ENCODE measurements around the gene VIM. TPM values are rescaled to one million over a fixed set of nuclear protein-coding genes. Genes with fewer than 3 reads are reported as not detected.
"Not testable (repeated sequence)": the region's sequence is repeated elsewhere in the genome, so short reads cannot be mapped to it uniquely, and the experiment has no call there.

The VIM gene
- total RNA-seq, 1 experiment from 2014 or later, result 1,966 TPM

- no peaks in the 10 kb centered on the region for H3K36me3 ChIP-seq (replicated peaks; ENCODE audit: control insufficient read depth, insufficient read depth, low read length)
- no peak for DNase-seq
- H3K27me3 ChIP-seq (ENCODE audit: control insufficient read depth, insufficient read depth, low read length), result no peaks in the 10 kb centered on the region
- H3K4me3 ChIP-seq (ENCODE audit: insufficient read depth, low read depth, low read length), result no peak overlapping the region
Observed at GRCh38 chr10:17248964-17249363, 20.9 kb downstream of the VIM start.

- no peaks in the 10 kb centered on the region for H3K36me3 ChIP-seq (replicated peaks; ENCODE audit: control insufficient read depth, insufficient read depth, low read length)
- no peak for DNase-seq
- H3K4me3 ChIP-seq (ENCODE audit: insufficient read depth, low read depth, low read length), result no peak overlapping the region
- H3K27me3 ChIP-seq (ENCODE audit: control insufficient read depth, insufficient read depth, low read length), result no peaks in the 10 kb centered on the region
Observed at GRCh38 chr10:17249820-17250219, 21.8 kb downstream of the VIM start.

- Histone ChIP-seq H3K27me3 (ENCODE audit: control insufficient read depth, insufficient read depth, low read length) (no peaks in the 10 kb centered on the region), H3K36me3 (replicated peaks; ENCODE audit: control insufficient read depth, insufficient read depth, low read length) (no peaks in the 10 kb centered on the region), H3K4me3 (ENCODE audit: insufficient read depth, low read depth, low read length) (no peak overlapping the region)
- no peak for DNase-seq
Observed at GRCh38 chr10:17250736-17251135, 22.7 kb downstream of the VIM start.

GRCh38 chr10:17254543-17255050 lies 26.6 kb downstream of the VIM start:
- H3K4me3 ChIP-seq (ENCODE audit: insufficient read depth, low read depth, low read length); H3K27me3 ChIP-seq (ENCODE audit: control insufficient read depth, insufficient read depth, low read length); DNase-seq; H3K36me3 ChIP-seq (replicated peaks; ENCODE audit: control insufficient read depth, insufficient read depth, low read length): not testable (repeated sequence)

GRCh38 chr10:17255512-17255911 lies 27.5 kb downstream of the VIM start:
- no peak for DNase-seq
- no peaks in the 10 kb centered on the region for H3K36me3 ChIP-seq (replicated peaks; ENCODE audit: control insufficient read depth, insufficient read depth, low read length)
- no peaks in the 10 kb centered on the region for H3K27me3 ChIP-seq (ENCODE audit: control insufficient read depth, insufficient read depth, low read length)
- no peak overlapping the region for H3K4me3 ChIP-seq (ENCODE audit: insufficient read depth, low read depth, low read length)

- Histone ChIP-seq H3K36me3 (replicated peaks; ENCODE audit: control insufficient read depth, insufficient read depth, low read length) (no peaks in the 10 kb centered on the region), H3K4me3 (ENCODE audit: insufficient read depth, low read depth, low read length) (no peak overlapping the region), H3K27me3 (ENCODE audit: control insufficient read depth, insufficient read depth, low read length) (no peaks in the 10 kb centered on the region)
- DNase-seq, result no peak
Observed at GRCh38 chr10:17256051-17256450, 28.0 kb downstream of the VIM start.

- Histone ChIP-seq H3K36me3 (replicated peaks; ENCODE audit: control insufficient read depth, insufficient read depth, low read length) (no peaks in the 10 kb centered on the region), H3K4me3 (ENCODE audit: insufficient read depth, low read depth, low read length) (no peak overlapping the region), H3K27me3 (ENCODE audit: control insufficient read depth, insufficient read depth, low read length) (no peaks in the 10 kb centered on the region)
- no peak for DNase-seq
Observed at GRCh38 chr10:17256627-17257026, 28.6 kb downstream of the VIM start.

- peak; percentile 49 for DNase-seq
- Histone ChIP-seq H3K27me3 (ENCODE audit: control insufficient read depth, insufficient read depth, low read length) (no peaks in the 10 kb centered on the region), H3K4me3 (ENCODE audit: insufficient read depth, low read depth, low read length) (no peak overlapping the region), H3K36me3 (replicated peaks; ENCODE audit: control insufficient read depth, insufficient read depth, low read length) (no peaks in the 10 kb centered on the region)
Observed at GRCh38 chr10:17257466-17258321, 29.7 kb downstream of the VIM start.

- no peak for DNase-seq
- Histone ChIP-seq H3K36me3 (replicated peaks; ENCODE audit: control insufficient read depth, insufficient read depth, low read length) (no peaks in the 10 kb centered on the region), H3K27me3 (ENCODE audit: control insufficient read depth, insufficient read depth, low read length) (no peaks in the 10 kb centered on the region), H3K4me3 (ENCODE audit: insufficient read depth, low read depth, low read length) (no peak overlapping the region)
Observed at GRCh38 chr10:17262502-17262901, 34.5 kb downstream of the VIM start.

- Histone ChIP-seq H3K36me3 (replicated peaks; ENCODE audit: control insufficient read depth, insufficient read depth, low read length) (no peaks in the 10 kb centered on the region), H3K4me3 (ENCODE audit: insufficient read depth, low read depth, low read length) (no peak overlapping the region), H3K27me3 (ENCODE audit: control insufficient read depth, insufficient read depth, low read length) (no peaks in the 10 kb centered on the region)
- DNase-seq, result no peak
Observed at GRCh38 chr10:17263580-17263979, 35.5 kb downstream of the VIM start.

- no peak overlapping the region for H3K4me3 ChIP-seq (ENCODE audit: insufficient read depth, low read depth, low read length)
- DNase-seq, result no peak
Observed at GRCh38 chr10:17265468-17265867, 37.4 kb downstream of the VIM start.

GRCh38 chr10:17266549-17266948 lies 38.5 kb downstream of the VIM start:
- not testable (repeated sequence) for H3K36me3 ChIP-seq (replicated peaks; ENCODE audit: control insufficient read depth, insufficient read depth, low read length); H3K4me3 ChIP-seq (ENCODE audit: insufficient read depth, low read depth, low read length); DNase-seq; H3K27me3 ChIP-seq (ENCODE audit: control insufficient read depth, insufficient read depth, low read length)

More at GRCh38 chr10:17265468-17265867, 37.4 kb downstream of the VIM start:
- H3K27me3 ChIP-seq (ENCODE audit: control insufficient read depth, insufficient read depth, low read length), result no peaks in the 10 kb centered on the region
- H3K36me3 ChIP-seq (replicated peaks; ENCODE audit: control insufficient read depth, insufficient read depth, low read length), result no peaks in the 10 kb centered on the region

- no peak for DNase-seq
- H3K27me3 ChIP-seq (ENCODE audit: control insufficient read depth, insufficient read depth, low read length), result no peaks in the 10 kb centered on the region
Observed at GRCh38 chr10:17272648-17273047, 44.6 kb downstream of the VIM start.

GRCh38 chr10:17273403-17273802 lies 45.4 kb downstream of the VIM start:
- Histone ChIP-seq H3K4me3 (ENCODE audit: insufficient read depth, low read depth, low read length) (no peak overlapping the region), H3K36me3 (replicated peaks; ENCODE audit: control insufficient read depth, insufficient read depth, low read length) (no peaks in the 10 kb centered on the region), H3K27me3 (ENCODE audit: control insufficient read depth, insufficient read depth, low read length) (no peaks in the 10 kb centered on the region)
- no peak for DNase-seq

More at GRCh38 chr10:17272648-17273047, 44.6 kb downstream of the VIM start:
- Histone ChIP-seq H3K36me3 (replicated peaks; ENCODE audit: control insufficient read depth, insufficient read depth, low read length) (no peaks in the 10 kb centered on the region), H3K4me3 (ENCODE audit: insufficient read depth, low read depth, low read length) (no peak overlapping the region)

- no peaks in the 10 kb centered on the region for H3K27me3 ChIP-seq (ENCODE audit: control insufficient read depth, insufficient read depth, low read length)
- H3K4me3 ChIP-seq (ENCODE audit: insufficient read depth, low read depth, low read length), result no peak overlapping the region
- no peak for DNase-seq
Observed at GRCh38 chr10:17276756-17277424, 48.8 kb downstream of the VIM start.

More at GRCh38 chr10:17276756-17277424, 48.8 kb downstream of the VIM start:
- no peaks in the 10 kb centered on the region for H3K36me3 ChIP-seq (replicated peaks; ENCODE audit: control insufficient read depth, insufficient read depth, low read length)
